ENCODE data around the gene INSYN2B.

DNA sequence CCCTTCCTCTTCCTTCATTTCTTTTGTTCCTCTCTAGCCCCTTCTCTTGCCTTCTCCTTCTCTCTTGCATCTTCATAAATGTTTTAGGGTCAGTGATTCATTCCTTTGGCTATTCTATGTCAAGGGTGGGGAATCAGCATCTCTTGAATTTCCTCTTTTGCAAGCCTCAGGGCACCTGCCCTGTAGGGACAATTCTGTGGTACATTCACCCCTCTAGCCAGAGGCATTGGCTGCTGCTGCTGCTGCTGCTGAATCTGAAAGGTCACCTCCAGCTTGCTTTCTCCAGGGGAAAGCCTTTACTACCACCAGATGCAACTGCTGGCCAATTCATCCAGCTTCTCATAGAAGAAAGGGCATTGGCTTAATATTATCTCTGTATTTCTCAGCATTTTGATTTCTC lies 87.3 kb downstream of the INSYN2B start:
- no peak for TF ChIP-seq POLR2A (IDR thresholded peaks at IDR 0.05)
- TF ChIP-seq, protein P1, sequence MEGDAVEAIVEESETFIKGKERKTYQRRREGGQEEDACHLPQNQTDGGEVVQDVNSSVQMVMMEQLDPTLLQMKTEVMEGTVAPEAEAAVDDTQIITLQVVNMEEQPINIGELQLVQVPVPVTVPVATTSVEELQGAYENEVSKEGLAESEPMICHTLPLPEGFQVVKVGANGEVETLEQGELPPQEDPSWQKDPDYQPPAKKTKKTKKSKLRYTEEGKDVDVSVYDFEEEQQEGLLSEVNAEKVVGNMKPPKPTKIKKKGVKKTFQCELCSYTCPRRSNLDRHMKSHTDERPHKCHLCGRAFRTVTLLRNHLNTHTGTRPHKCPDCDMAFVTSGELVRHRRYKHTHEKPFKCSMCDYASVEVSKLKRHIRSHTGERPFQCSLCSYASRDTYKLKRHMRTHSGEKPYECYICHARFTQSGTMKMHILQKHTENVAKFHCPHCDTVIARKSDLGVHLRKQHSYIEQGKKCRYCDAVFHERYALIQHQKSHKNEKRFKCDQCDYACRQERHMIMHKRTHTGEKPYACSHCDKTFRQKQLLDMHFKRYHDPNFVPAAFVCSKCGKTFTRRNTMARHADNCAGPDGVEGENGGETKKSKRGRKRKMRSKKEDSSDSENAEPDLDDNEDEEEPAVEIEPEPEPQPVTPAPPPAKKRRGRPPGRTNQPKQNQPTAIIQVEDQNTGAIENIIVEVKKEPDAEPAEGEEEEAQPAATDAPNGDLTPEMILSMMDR (IDR thresholded peaks at IDR 0.05), result no peak
